ENCODE data around the gene CCSER1.
"Not testable (repeated sequence)": the region's sequence is repeated elsewhere in the genome, so short reads cannot be mapped to it uniquely, and the experiment has no call there.

CCSER1 gene

GRCh38 chr4:91359041-91360031, 1232.1 kb downstream of the CCSER1 start:
- 72 to 73% methylated on average over 2 to 3 of the region's 8 CpGs for WGBS, 2 experiments (ENCODE audit: insufficient coverage in 2 of 2)
- H3K36me3 ChIP-seq (ENCODE audit: control insufficient read depth, insufficient read depth, low read length), result no peaks in the 10 kb centered on the region
- H3K4me1 ChIP-seq (ENCODE audit: control insufficient read depth, insufficient read depth, low read length, poor library complexity, severe bottlenecking), result no peaks in the 10 kb centered on the region
- no peak overlapping the region for H3K4me3 ChIP-seq (ENCODE audit: extremely low read depth, insufficient read depth, low read length, poor library complexity, severe bottlenecking)
- no peak overlapping the region for H3K27ac ChIP-seq (ENCODE audit: low read depth, low read length, severe bottlenecking)
- no peaks in the 10 kb centered on the region for H3K9me3 ChIP-seq (ENCODE audit: control insufficient read depth, low read length)

DNA sequence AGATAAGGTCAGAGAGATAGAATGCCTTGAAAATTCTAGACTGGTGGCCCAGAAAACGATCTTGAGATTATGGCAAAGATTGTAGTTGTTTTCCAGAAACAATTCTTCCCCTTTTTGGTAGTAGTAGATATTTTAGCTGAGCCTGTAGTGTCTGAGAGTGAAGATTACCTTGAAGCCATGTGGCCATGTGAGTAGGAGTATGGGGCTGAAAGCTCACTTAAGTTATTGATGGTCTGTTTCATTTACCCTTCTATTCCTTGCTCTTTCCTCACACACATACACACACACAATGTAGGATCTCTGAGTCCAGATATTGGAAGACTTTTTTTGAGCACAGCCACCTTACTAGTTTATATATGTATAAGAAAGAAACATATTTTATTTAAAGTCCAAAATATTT, 1234.9 kb downstream of the CCSER1 start:
- 57 to 88% methylated on average over 1 of the region's 1 CpG for WGBS, 2 experiments (ENCODE audit: insufficient coverage in 2 of 2)
- no peaks in the 10 kb centered on the region for H3K36me3 ChIP-seq (ENCODE audit: control insufficient read depth, insufficient read depth, low read length)
- H3K27ac ChIP-seq (ENCODE audit: low read depth, low read length, severe bottlenecking), result no peak overlapping the region
- no peak overlapping the region for H3K4me3 ChIP-seq (ENCODE audit: extremely low read depth, insufficient read depth, low read length, poor library complexity, severe bottlenecking)
- no peaks in the 10 kb centered on the region for H3K4me1 ChIP-seq (ENCODE audit: control insufficient read depth, insufficient read depth, low read length, poor library complexity, severe bottlenecking)
- H3K9me3 ChIP-seq (ENCODE audit: control insufficient read depth, low read length), result no peaks in the 10 kb centered on the region

- Histone ChIP-seq H3K36me3 (ENCODE audit: control insufficient read depth, insufficient read depth, low read length) (no peaks in the 10 kb centered on the region), H3K4me3 (ENCODE audit: extremely low read depth, insufficient read depth, low read length, poor library complexity, severe bottlenecking) (no peak overlapping the region), H3K27ac (ENCODE audit: low read depth, low read length, severe bottlenecking) (no peak overlapping the region), H3K9me3 (ENCODE audit: control insufficient read depth, low read length) (no peaks in the 10 kb centered on the region), H3K4me1 (ENCODE audit: control insufficient read depth, insufficient read depth, low read length, poor library complexity, severe bottlenecking) (no peaks in the 10 kb centered on the region)
These were observed 1239.4 kb downstream of the CCSER1 start for GRCh38 chr4:91366554-91366953.

GRCh38 chr4:91369116-91369515, 1241.9 kb downstream of the CCSER1 start:
- H3K4me3 ChIP-seq (ENCODE audit: extremely low read depth, insufficient read depth, low read length, poor library complexity, severe bottlenecking), result no peak overlapping the region
- WGBS, 2 experiments (ENCODE audit: insufficient coverage in 2 of 2), result no CpG with 5 or more reads among the region's 3 CpGs
- H3K4me1 ChIP-seq (ENCODE audit: control insufficient read depth, insufficient read depth, low read length, poor library complexity, severe bottlenecking), result no peaks in the 10 kb centered on the region
- no peaks in the 10 kb centered on the region for H3K36me3 ChIP-seq (ENCODE audit: control insufficient read depth, insufficient read depth, low read length)
- H3K27ac ChIP-seq (ENCODE audit: low read depth, low read length, severe bottlenecking), result no peak overlapping the region
- no peaks in the 10 kb centered on the region for H3K9me3 ChIP-seq (ENCODE audit: control insufficient read depth, low read length)

DNA sequence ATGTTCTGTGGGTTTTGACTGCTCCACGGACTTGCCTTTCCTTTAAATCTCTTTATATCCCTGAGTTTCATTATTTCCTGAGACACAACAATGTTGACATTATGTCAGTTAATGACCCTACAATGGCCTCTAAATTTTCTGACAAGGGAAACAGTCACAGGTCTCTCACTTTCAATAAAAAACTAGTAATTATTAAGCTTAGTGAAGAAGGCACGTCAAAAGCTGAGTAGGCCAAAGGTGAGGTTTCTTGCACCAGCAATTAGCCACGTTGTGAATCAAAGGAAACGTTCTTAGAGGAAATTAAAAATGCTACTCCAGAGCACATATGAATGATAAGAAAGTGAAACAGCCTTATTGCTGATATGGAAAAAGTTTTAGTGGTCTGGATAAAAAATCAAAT, 1246.4 kb downstream of the CCSER1 start:
- Histone ChIP-seq H3K4me1 (ENCODE audit: control insufficient read depth, insufficient read depth, low read length, poor library complexity, severe bottlenecking) (no peaks in the 10 kb centered on the region), H3K9me3 (ENCODE audit: control insufficient read depth, low read length) (no peaks in the 10 kb centered on the region), H3K36me3 (ENCODE audit: control insufficient read depth, insufficient read depth, low read length) (no peaks in the 10 kb centered on the region), H3K4me3 (ENCODE audit: extremely low read depth, insufficient read depth, low read length, poor library complexity, severe bottlenecking) (no peak overlapping the region), H3K27ac (ENCODE audit: low read depth, low read length, severe bottlenecking) (no peak overlapping the region)
- whole genome bisulfite sequencing, 2 experiments (ENCODE audit: insufficient coverage in 2 of 2), result 62 to 80% methylated on average over 2 to 4 of the region's 4 CpGs

DNA sequence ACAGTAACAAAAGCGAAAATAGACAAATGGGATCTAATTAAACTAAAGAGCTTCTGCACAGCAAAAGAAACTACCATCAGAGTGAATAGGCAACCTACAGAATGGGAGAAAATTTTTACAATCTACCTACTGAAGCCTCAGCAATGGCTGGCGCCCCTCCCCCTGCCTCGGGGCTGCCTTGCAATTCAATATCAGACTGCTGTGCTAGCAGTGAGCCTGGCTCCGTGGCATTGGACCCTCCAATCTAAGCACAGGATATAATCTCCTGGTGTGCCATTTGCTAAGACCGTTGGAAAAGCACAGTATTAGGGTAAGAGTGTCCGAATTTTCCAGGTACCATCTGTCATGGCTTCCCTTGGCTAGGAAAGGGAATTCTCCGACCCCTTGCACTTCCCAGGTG, 1278.2 kb downstream of the CCSER1 start:
- WGBS, 2 experiments (ENCODE audit: insufficient coverage in 2 of 2), result 81 to 88% methylated on average over 3 to 6 of the region's 7 CpGs
- H3K27ac ChIP-seq (ENCODE audit: low read depth, low read length, severe bottlenecking); H3K9me3 ChIP-seq (ENCODE audit: control insufficient read depth, low read length); H3K4me3 ChIP-seq (ENCODE audit: extremely low read depth, insufficient read depth, low read length, poor library complexity, severe bottlenecking); H3K36me3 ChIP-seq (ENCODE audit: control insufficient read depth, insufficient read depth, low read length); H3K4me1 ChIP-seq (ENCODE audit: control insufficient read depth, insufficient read depth, low read length, poor library complexity, severe bottlenecking): not testable (repeated sequence)

DNA sequence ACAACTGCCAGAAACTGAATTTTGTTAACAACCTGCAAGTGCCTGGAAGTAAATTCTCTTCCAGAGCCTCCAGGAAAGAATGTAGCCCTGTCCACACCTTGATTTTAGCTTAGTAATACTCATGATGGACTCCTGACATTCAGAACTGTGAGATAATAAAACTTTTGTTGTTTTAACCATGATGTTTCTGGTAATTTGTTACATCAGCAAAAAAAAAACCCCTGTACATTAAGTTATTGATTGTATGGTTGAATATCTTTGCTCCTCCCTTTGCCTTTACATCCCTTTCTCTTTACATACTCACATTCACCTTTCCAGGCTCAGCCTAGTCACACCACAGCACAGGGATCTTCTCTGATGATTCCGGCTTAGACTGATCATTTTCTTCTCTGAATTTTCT, 1294.8 kb downstream of the CCSER1 start:
- Histone ChIP-seq H3K27ac (ENCODE audit: low read depth, low read length, severe bottlenecking) (no peak overlapping the region), H3K4me1 (ENCODE audit: control insufficient read depth, insufficient read depth, low read length, poor library complexity, severe bottlenecking) (no peaks in the 10 kb centered on the region), H3K9me3 (ENCODE audit: control insufficient read depth, low read length) (no peaks in the 10 kb centered on the region), H3K4me3 (ENCODE audit: extremely low read depth, insufficient read depth, low read length, poor library complexity, severe bottlenecking) (no peak overlapping the region), H3K36me3 (ENCODE audit: control insufficient read depth, insufficient read depth, low read length) (no peaks in the 10 kb centered on the region)
- WGBS, 2 experiments (ENCODE audit: insufficient coverage in 2 of 2), result no CpG with 5 or more reads among the region's 1 CpG

GRCh38 chr4:91426725-91427124, 1299.5 kb downstream of the CCSER1 start:
- Histone ChIP-seq H3K4me3 (ENCODE audit: extremely low read depth, insufficient read depth, low read length, poor library complexity, severe bottlenecking) (no peak overlapping the region), H3K9me3 (ENCODE audit: control insufficient read depth, low read length) (no peaks in the 10 kb centered on the region), H3K36me3 (ENCODE audit: control insufficient read depth, insufficient read depth, low read length) (no peaks in the 10 kb centered on the region), H3K27ac (ENCODE audit: low read depth, low read length, severe bottlenecking) (no peak overlapping the region), H3K4me1 (ENCODE audit: control insufficient read depth, insufficient read depth, low read length, poor library complexity, severe bottlenecking) (no peaks in the 10 kb centered on the region)

- H3K36me3 ChIP-seq (ENCODE audit: control insufficient read depth, insufficient read depth, low read length), result no peaks in the 10 kb centered on the region
- no peaks in the 10 kb centered on the region for H3K4me1 ChIP-seq (ENCODE audit: control insufficient read depth, insufficient read depth, low read length, poor library complexity, severe bottlenecking)
- no peak overlapping the region for H3K4me3 ChIP-seq (ENCODE audit: extremely low read depth, insufficient read depth, low read length, poor library complexity, severe bottlenecking)
- H3K9me3 ChIP-seq (ENCODE audit: control insufficient read depth, low read length), result no peaks in the 10 kb centered on the region
- no peak overlapping the region for H3K27ac ChIP-seq (ENCODE audit: low read depth, low read length, severe bottlenecking)
- no CpG with 5 or more reads among the region's 2 CpGs for WGBS, 2 experiments (ENCODE audit: insufficient coverage in 2 of 2)
These were observed 1300.0 kb downstream of the CCSER1 start for GRCh38 chr4:91427171-91427570.

DNA sequence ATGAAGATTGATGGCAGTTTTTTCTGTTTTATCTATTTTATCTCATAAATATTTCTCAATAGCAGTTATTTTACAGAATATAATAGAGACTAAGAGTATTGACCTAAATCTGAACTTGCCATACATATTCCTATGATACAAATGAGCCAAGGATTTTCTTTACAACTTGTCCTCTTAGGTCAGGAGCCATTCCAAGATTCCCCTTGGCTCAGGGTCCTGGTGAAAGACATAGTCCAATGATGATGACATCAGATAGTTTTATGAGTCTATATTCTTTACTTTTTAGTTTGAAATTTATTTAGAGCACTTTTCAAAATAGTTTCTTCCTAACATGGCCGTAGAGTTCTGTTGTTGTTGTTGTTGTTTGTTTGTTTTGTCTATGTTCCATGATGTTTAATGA, 1307.4 kb downstream of the CCSER1 start:
- Histone ChIP-seq H3K36me3 (ENCODE audit: control insufficient read depth, insufficient read depth, low read length) (no peaks in the 10 kb centered on the region), H3K27ac (ENCODE audit: low read depth, low read length, severe bottlenecking) (no peak overlapping the region), H3K4me3 (ENCODE audit: extremely low read depth, insufficient read depth, low read length, poor library complexity, severe bottlenecking) (no peak overlapping the region), H3K9me3 (ENCODE audit: control insufficient read depth, low read length) (no peaks in the 10 kb centered on the region), H3K4me1 (ENCODE audit: control insufficient read depth, insufficient read depth, low read length, poor library complexity, severe bottlenecking) (no peaks in the 10 kb centered on the region)
- WGBS, 2 experiments (ENCODE audit: insufficient coverage in 2 of 2), result no CpG with 5 or more reads among the region's 1 CpG

DNA sequence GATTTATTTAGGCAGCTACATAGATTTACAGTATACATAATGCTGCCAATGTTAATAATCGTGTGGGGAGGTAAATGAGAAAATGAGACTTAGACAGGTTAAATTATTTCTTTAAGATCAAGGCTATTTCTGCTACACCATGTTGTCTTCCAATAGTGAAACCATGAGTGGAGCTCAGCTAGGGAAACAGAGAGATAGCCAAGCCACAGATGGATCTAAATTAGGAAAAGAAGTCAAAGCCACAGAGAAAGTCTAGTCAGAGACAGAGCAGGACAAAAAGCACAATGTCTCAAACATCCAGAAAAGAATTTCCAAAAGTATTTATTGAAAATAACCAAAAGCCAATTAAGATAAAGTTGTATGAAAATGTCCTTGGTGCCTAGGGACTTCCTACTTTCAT, 1309.4 kb downstream of the CCSER1 start:
- H3K36me3 ChIP-seq (ENCODE audit: control insufficient read depth, insufficient read depth, low read length), result no peaks in the 10 kb centered on the region
- H3K4me1 ChIP-seq (ENCODE audit: control insufficient read depth, insufficient read depth, low read length, poor library complexity, severe bottlenecking), result no peaks in the 10 kb centered on the region
- no peak overlapping the region for H3K4me3 ChIP-seq (ENCODE audit: extremely low read depth, insufficient read depth, low read length, poor library complexity, severe bottlenecking)
- H3K9me3 ChIP-seq (ENCODE audit: control insufficient read depth, low read length), result no peaks in the 10 kb centered on the region
- H3K27ac ChIP-seq (ENCODE audit: low read depth, low read length, severe bottlenecking), result no peak overlapping the region
- WGBS, 2 experiments (ENCODE audit: insufficient coverage in 2 of 2), result no CpG with 5 or more reads among the region's 1 CpG

All from mesodermal cell (in vitro differentiated cells).